Measurements from ENCODE around the gene TOMM34.

DNA sequence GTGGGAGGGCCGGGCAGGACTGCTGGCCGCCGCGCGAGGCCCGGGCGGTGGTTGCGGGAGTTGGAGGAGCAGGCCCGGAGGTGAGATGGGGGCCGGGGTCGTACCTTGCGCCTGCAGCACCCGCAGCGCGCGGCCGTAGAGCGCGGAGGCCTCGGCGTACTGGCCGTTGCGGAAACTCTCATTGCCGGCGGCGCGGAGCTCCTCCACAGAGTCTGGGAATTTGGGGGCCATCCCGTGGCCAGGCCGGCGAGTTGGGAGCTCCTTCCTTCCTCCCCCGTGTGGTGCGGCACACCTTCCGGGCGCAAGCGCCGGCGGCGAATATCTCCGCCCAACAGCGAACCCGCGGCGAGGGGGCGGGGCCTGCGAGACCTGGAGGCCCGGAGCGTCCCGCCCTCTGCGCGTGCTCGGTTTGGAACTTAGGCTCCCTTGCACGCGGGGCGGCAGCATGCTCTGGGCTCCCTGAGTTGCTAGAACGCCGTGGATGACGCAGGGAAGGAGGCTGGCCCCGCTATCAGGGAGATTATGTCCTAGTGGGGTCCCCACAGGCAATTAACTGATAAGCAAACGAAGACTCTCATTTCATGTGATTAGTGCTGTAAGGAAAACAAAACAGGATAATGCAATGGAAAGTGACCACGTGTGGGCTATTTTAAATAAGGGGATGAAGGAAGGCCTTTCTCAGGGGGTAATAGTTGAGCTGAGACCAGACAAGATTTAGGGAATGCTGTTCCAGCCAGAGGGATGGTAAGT, at the start of gene TOMM34:
- TF ChIP-seq, protein P1, sequence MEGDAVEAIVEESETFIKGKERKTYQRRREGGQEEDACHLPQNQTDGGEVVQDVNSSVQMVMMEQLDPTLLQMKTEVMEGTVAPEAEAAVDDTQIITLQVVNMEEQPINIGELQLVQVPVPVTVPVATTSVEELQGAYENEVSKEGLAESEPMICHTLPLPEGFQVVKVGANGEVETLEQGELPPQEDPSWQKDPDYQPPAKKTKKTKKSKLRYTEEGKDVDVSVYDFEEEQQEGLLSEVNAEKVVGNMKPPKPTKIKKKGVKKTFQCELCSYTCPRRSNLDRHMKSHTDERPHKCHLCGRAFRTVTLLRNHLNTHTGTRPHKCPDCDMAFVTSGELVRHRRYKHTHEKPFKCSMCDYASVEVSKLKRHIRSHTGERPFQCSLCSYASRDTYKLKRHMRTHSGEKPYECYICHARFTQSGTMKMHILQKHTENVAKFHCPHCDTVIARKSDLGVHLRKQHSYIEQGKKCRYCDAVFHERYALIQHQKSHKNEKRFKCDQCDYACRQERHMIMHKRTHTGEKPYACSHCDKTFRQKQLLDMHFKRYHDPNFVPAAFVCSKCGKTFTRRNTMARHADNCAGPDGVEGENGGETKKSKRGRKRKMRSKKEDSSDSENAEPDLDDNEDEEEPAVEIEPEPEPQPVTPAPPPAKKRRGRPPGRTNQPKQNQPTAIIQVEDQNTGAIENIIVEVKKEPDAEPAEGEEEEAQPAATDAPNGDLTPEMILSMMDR (IDR thresholded peaks at IDR 0.05) = peak in 2 of 4 experiments; percentile 13 to 37
- peak; percentile 89 for TF ChIP-seq POLR2A (IDR thresholded peaks at IDR 0.05)

Data from prostate gland (tissue), 2 donors.